CD4-positive, alpha-beta T cell (primary cell): ENCODE data around the gene PELI2. TPM values are rescaled to one million over a fixed set of nuclear protein-coding genes. Genes with fewer than 3 reads are reported as not detected.

Experiments used
- ATAC-seq: fragments of 200-7000 bp; cut with Tn5 transposase; one replicate; pipeline ENCODE4 v1.10.0; 2022; ENCODE audit warnings: mild to moderate bottlenecking; ENCODE audit not compliant: poor library complexity
- CTCF ChIA-PET: fragments of 350-600 bp; sonication (Branson Sonifier 250); formaldehyde crosslinking; loops from one replicate; lab custom pipeline; 2021; ENCODE audit warnings: antibody characterized with exemption, inconsistent platforms; lab: Charles Lee
- POLR2A ChIA-PET: fragments of 350-600 bp; sonication (Branson Sonifier 250); formaldehyde crosslinking; loops from one replicate; lab custom pipeline; 2021; ENCODE audit warnings: antibody characterized with exemption, inconsistent platforms; lab: Charles Lee
- DNase-seq, 14 experiments: peaks; one replicate each; pipeline ENCODE4 v3.0.0-alpha.2; 2013 to 2020; ENCODE audit warnings: mixed read lengths in 2 of 14
- H3K27ac ChIP-seq, 2 donors: one replicate each; pipeline versions ENCODE4 v1.5.1 to v1.7.0; 2013; ENCODE audit warnings: low read length in 2 of 2, low read depth in 1 of 2, mild to moderate bottlenecking in 1 of 2
- H3K27me3 ChIP-seq, 2 experiments: 1 replicate in 1 of 2; 2 replicates in 1 of 2; pipeline versions ENCODE4 v1.6.1 to v1.7.0; 2013; ENCODE audit warnings: low read length in 2 of 2, control low read depth in 1 of 2, mild to moderate bottlenecking in 1 of 2, moderate library complexity in 1 of 2; ENCODE audit not compliant: insufficient read depth in 2 of 2, control insufficient read depth in 1 of 2
- H3K36me3 ChIP-seq: one replicate; pipeline ENCODE4 v1.6.1; 2013; ENCODE audit warnings: low read length, control low read depth; ENCODE audit not compliant: insufficient read depth
- H3K4me1 ChIP-seq: one replicate; pipeline ENCODE4 v1.6.1; 2013; ENCODE audit warnings: low read length, control low read depth; ENCODE audit not compliant: insufficient read depth
- H3K4me3 ChIP-seq: one replicate; pipeline ENCODE4 v1.5.1; 2013; ENCODE audit warnings: mild to moderate bottlenecking, low read length, moderate library complexity
- H3K9me3 ChIP-seq, 2 experiments: 1 replicate in 1 of 2; 2 replicates in 1 of 2; pipeline versions ENCODE4 v1.6.1 to v1.7.0; 2013; ENCODE audit warnings: low read length in 2 of 2, mild to moderate bottlenecking in 2 of 2, control low read depth in 1 of 2, moderate library complexity in 1 of 2; ENCODE audit not compliant: control insufficient read depth in 1 of 2, insufficient read depth in 1 of 2
- H3K27ac Mint-ChIP-seq: one replicate; pipeline ENCODE4 v1.8.0; 2020; ENCODE audit warnings: mixed read lengths
- H3K27me3 Mint-ChIP-seq: one replicate; pipeline ENCODE4 v1.8.0; 2021; ENCODE audit warnings: mixed read lengths
- H3K36me3 Mint-ChIP-seq: one replicate; pipeline ENCODE4 v1.8.0; 2021; ENCODE audit warnings: low read depth, mixed read lengths
- H3K4me1 Mint-ChIP-seq: one replicate; pipeline ENCODE4 v1.8.0; 2021; ENCODE audit warnings: low read depth, mixed read lengths
- H3K4me3 Mint-ChIP-seq: one replicate; pipeline ENCODE4 v1.8.0; 2020; ENCODE audit warnings: mild to moderate bottlenecking, mixed read lengths
- H3K9me3 Mint-ChIP-seq: one replicate; pipeline ENCODE4 v1.8.0; 2020; ENCODE audit warnings: mixed read lengths
- intact Hi-C, 2 experiments: fragments of 100-400 bp; cut with DNase I in 1 of 2; cut with micrococcal nuclease in 1 of 2; formaldehyde crosslinking; loops; one replicate each; pipeline versions ENCODE4 v1.15.1 to v1.9.0; 2023 to 2025; cut with DNase I, micrococcal nuclease
- total RNA-seq, 174 experiments: library from RNA in 2 of 174; stranded (reverse) in 2 of 174; gene quantifications; one replicate each; pipeline ENCODE4 v1.2.3 and lab custom pipeline; 2021 to 2026
- TF ChIP-seq, protein P1 (sequence below): fragments of 200-600 bp; IDR thresholded peaks from one replicate; pipeline ENCODE4 v1.8.0; 2022; ENCODE audit warnings: antibody characterized with exemption, mild to moderate bottlenecking

Gene PELI2
- total RNA-seq, 2 experiments from 2014 or later, result 12.2 to 15.9 TPM

DNA sequence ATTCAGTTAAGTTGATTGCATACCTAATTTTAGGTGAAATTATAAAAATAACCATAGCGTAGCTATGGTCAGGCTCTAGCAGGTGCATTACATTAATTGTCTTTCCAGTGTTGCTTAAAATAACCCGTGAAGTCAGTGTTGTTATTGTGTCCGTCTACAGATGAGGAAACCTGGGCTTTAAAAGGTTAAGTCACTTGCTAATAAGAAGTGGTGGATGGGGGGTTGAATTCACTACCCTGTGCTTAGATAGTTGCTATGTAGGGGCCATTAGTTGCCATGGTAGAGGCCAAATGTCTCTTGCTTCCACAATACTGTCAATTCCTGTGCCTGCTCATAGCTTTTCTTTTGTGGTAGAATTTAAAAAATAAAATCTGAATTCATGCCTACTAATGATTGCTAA, 174.8 kb downstream of the PELI2 start:
- Histone ChIP-seq H3K36me3 (peaks cover 4% of the 10 kb centered on the region), H3K27ac (no peak overlapping the region), H3K27me3 (no peaks in the 10 kb centered on the region), H3K4me1 (no peaks in the 10 kb centered on the region), H3K4me3 (no peak overlapping the region), H3K9me3 (no peaks in the 10 kb centered on the region)
- ATAC-seq, result no peak
- POLR2A ChIA-PET, result no interaction called here
- Mint-ChIP-seq H3K27ac (no peak overlapping the region), H3K4me3 (no peak overlapping the region), H3K4me1 (no peaks in the 10 kb centered on the region), H3K27me3 (no peaks in the 10 kb centered on the region), H3K36me3 (peaks cover 67% of the 10 kb centered on the region), H3K9me3 (no peaks in the 10 kb centered on the region)
- TF ChIP-seq, protein P1, sequence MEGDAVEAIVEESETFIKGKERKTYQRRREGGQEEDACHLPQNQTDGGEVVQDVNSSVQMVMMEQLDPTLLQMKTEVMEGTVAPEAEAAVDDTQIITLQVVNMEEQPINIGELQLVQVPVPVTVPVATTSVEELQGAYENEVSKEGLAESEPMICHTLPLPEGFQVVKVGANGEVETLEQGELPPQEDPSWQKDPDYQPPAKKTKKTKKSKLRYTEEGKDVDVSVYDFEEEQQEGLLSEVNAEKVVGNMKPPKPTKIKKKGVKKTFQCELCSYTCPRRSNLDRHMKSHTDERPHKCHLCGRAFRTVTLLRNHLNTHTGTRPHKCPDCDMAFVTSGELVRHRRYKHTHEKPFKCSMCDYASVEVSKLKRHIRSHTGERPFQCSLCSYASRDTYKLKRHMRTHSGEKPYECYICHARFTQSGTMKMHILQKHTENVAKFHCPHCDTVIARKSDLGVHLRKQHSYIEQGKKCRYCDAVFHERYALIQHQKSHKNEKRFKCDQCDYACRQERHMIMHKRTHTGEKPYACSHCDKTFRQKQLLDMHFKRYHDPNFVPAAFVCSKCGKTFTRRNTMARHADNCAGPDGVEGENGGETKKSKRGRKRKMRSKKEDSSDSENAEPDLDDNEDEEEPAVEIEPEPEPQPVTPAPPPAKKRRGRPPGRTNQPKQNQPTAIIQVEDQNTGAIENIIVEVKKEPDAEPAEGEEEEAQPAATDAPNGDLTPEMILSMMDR, result no peak
- CTCF ChIA-PET, result interaction anchor here (1.6 kb wide), 1 partner anchor 23 kb away, joined by 3 read pairs; no protein-coding TSS in a partner anchor
- DNase-seq, result no peak
- intact Hi-C loops, result no loop called here

DNA sequence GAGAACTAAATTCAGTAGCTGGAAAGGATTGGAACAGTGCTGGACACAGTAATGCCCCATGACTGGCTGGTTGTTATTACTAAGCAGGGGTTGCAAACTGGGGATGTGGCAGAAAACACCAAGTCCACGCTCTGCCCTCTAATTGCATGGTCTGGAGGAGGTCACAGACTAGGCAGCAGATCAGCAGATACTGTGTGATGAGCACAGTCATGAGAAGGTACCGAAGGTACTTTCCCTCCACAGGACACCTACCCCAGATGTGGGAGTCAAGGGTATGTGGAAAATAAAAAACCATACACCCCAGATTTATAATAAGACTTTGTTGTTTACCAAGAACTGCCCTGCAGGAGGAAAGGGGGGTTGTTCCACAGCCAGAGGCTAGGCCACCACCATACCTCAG, 175.3 kb downstream of the PELI2 start:
- POLR2A ChIA-PET, result no interaction called here
- ATAC-seq (no peak), DNase-seq (no peak)
- Histone ChIP-seq H3K4me1 (no peaks in the 10 kb centered on the region), H3K27ac (no peak overlapping the region), H3K4me3 (no peak overlapping the region), H3K36me3 (peaks cover 4% of the 10 kb centered on the region), H3K9me3 (no peaks in the 10 kb centered on the region), H3K27me3 (no peaks in the 10 kb centered on the region)
- TF ChIP-seq, protein P1, result no peak
- no peak overlapping the region for H3K4me3 Mint-ChIP-seq
- H3K27ac Mint-ChIP-seq, result no peak overlapping the region
- no peaks in the 10 kb centered on the region for H3K27me3 Mint-ChIP-seq
- no peaks in the 10 kb centered on the region for H3K9me3 Mint-ChIP-seq
- H3K36me3 Mint-ChIP-seq, result peaks cover 62% of the 10 kb centered on the region
- CTCF ChIA-PET, result interaction anchor here (1.6 kb wide), 1 partner anchor 24 kb away, joined by 3 read pairs; no protein-coding TSS in a partner anchor
- intact Hi-C loops, result no loop called here
- H3K4me1 Mint-ChIP-seq, result no peaks in the 10 kb centered on the region

DNA sequence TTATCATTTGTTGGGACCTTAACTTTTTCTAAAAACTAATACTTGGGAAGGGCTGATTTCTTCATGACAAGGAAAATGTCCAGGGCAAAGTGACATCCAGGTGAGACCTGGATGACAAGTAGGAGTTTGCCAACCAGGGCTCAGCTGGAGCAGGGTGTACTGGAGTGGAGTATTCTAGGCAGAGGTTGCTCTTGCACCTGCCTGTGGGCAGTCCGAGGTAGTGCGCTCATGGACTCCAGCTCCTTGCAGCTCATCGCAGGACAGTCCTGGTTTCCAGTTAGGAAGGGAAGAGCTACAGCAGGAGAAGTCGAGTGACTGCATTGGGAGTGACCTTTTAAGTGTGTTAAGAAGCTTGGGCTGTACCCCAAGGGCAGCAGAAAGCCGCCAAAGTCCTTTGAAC, 175.9 kb downstream of the PELI2 start:
- TF ChIP-seq, protein P1, result no peak
- Mint-ChIP-seq H3K4me1 (no peaks in the 10 kb centered on the region), H3K27me3 (no peaks in the 10 kb centered on the region), H3K36me3 (peaks cover 60% of the 10 kb centered on the region), H3K9me3 (no peaks in the 10 kb centered on the region), H3K27ac (no peak overlapping the region), H3K4me3 (no peak overlapping the region)
- Histone ChIP-seq H3K4me3 (no peak overlapping the region), H3K27ac (no peak overlapping the region), H3K27me3 (no peaks in the 10 kb centered on the region), H3K9me3 (no peaks in the 10 kb centered on the region), H3K4me1 (no peaks in the 10 kb centered on the region), H3K36me3 (peaks cover 4% of the 10 kb centered on the region)
- intact Hi-C loops, result no loop called here
- DNase-seq (peak in 1 of 14 experiments; percentile 4), ATAC-seq (no peak)
- ChIA-PET CTCF (no interaction called here), POLR2A (no interaction called here)
